ENCODE measurements around the gene ELF3.
A peak's percentile ranks its signal among the peaks of the same experiment; 100 is the strongest.
"Not testable (repeated sequence)": the region's sequence is repeated elsewhere in the genome, so short reads cannot be mapped to it uniquely, and the experiment has no call there.

The ELF3 gene

DNA sequence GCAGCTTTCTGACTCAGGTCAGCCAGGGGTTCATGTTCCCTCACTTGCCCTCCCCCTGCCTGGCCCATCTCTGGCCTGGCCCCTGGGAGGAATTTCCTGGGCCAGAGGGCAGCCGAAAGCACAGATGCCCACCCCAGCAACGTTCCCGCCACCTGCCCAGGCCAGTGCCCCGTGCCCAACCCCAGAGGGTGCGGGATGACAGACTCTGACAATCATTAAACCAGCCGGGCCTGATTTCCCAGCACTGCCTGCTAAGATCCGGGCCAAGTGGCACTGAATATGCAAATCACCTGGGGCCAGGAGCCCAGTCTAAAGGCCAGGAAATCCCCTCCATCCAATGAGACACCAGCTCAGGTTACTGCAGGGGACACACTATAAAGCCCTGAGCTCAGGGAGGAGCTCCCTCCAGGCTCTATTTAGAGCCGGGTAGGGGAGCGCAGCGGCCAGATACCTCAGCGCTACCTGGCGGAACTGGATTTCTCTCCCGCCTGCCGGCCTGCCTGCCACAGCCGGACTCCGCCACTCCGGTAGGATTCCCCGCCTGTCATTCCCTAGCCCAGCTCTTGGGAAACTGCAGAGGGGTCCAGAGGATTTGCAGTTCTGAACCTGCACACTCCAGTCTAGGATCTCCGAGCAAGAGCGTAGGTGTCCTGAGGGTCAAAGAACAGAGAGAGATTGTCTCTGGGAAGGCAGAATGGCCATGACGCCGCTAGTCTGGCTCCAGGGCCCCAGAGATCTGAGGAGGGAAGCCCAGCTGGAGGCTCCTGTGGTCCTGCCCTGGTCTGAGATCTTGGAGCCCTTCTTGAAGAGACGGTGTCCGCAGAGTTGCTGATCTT, at the start of gene ELF3:
TSS of gene ELF3 (plus strand) at position 408 of the 836 bp plus-strand sequence. CDS start 550 bp downstream, outside the sequence.
- no peak for DNase-seq

DNA sequence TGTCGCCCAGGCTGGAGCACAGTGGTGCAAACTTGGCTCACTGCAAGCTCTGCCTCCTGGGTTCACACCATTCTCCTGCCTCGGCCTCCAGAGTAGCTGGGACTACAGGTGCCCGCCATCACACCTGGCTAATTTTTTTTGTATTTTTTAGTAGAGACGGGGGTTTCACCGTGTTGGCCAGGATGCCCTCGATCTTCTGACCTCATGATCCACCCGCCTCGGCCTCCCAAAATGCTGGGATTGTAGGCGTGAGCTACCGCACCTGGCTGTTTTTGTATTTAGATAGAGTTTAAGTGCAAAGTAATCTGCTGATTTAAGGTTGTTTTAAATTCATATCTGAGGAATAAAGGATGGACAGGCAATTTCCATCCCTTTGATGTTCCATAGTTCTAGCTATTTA, 48.0 kb upstream of the ELF3 start:
- not testable (repeated sequence) for DNase-seq

DNA sequence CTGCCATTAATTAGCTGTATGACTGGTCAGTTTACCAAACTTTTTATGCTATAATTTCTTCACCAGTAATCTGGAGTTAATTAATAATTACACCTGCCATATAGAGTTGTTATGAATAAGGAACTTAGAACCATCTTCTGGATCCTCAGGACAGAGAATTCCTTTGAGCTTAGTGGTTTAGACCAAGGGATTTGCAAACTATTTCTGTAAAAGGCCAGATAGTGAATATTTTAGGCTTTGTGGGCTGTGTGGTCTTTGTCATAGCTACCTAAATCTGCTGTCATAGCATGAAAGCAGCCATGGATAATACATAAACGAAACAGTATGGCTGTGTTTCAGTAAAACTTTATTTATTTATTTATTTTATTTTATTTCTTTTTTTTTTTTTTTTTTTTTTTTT, 46.1 kb upstream of the ELF3 start:
- DNase-seq, result no peak

DNA sequence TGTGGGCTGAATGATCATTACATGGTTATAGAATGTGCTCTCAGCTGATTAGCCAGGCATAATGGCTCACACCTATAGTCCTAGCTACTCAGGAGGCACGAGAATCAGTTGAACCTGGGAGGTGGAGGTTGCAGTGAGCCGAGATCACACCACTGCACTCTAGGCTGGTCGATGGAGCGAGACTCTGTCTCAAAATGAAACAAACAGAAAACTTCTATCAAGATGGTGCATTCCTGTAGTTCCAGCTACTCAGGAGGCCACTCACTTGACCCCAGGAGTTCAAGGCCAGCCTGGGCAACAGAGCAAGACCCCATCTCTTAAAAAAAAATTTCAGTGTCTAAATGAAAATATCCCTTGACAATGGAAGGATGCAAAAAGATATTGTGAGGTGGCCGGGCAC, 44.2 kb upstream of the ELF3 start:
- DNase-seq, result no peak

DNA sequence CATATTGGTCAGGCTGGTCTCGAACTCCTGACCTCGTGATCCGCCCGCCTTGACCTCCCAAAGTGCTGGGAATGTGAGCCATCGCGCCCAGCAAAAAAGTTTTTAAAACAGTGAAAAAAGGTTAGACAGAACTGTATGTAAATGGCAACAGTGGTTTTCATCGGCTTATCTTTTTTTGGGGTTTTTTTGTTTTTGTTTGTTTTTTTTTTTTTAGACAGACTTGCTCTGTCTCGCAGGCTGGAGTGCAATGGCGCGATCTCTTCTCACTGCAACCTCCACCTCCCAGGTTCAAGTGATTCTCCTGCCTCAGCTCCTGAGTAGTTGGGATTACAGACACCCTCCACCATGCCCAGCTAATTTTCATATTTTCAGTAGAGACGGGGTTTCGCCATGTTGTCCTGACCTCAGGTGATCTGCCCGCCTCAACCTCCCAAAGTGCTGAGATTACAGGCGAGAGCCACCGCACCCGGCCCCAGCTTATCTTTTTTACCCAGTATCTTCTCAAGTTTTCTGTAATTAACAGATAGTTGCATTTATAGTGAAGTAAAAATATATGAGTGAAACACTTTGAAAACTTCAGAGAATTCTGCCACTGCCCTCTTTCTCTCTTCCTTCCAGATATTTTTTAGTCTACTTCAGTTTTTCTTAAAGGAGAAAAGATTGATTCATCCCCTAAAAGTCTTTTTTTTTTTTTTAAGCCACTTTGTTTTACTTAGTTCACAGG, 42.0 kb upstream of the ELF3 start:
- peak; percentile 79 for DNase-seq

DNA sequence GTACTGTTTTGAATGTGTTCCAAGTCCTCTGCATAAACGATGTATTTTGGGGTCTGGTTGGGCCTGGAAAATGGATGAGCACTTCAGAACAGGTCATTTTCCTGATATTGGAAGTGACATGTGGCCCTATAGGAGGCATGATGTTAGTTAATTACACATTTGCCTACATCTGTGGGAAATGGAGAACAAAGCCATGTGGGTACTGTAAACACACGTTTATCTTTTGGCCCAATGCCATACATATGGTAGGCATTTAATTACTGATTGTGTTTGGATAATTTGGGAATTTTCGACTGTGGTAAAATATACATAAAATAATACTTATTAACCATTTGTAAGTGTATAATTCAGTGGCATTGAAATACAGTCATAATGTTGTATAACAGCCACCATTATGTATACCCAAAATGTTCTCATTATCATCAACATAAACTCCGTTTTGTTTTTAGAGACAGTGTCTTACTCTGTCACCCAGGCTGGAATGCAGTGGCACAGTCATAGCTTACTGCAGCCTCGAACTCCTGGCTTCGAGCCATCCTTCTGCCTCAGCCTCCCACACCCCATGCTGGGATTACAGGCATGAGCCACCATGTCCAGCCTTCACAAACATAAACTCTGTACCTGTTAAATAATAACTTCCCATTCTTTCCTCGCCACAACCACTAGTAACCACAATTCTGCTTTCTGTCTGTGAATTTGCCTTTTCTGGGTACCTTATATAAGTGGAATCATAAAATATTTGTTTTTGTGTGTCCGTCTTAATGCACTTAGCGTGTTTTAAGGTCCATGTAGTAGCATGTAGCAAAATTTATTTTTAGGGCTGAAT, 39.8 kb upstream of the ELF3 start:
- peak; percentile 63 for DNase-seq

DNA sequence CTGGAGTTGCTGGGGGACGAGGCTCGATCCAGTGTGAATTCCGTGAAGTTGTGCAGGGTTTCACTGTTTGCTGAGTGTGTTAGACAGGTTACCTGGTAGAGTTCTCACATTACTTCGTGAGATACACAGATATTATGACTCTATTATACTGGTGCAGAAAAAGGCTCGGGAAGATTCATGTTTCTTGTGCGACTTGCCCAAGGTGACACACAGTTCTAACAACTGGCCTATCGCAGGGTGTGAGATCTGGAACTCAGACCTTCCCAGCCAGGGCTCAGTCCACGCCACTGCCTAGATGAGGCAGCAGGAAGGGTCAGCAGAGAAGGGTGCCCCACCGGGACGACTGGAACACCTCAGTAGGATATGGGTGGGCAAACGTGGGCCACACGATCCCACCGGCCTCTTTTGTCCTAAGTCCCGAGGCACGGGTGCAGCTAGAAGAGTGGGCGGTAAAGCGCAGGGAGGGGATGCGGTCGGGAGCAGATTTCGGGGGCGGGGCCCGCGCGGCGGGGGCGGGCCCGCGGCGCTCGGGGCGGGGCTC, 28.2 kb upstream of the ELF3 start:
- DNase-seq, result no peak

DNA sequence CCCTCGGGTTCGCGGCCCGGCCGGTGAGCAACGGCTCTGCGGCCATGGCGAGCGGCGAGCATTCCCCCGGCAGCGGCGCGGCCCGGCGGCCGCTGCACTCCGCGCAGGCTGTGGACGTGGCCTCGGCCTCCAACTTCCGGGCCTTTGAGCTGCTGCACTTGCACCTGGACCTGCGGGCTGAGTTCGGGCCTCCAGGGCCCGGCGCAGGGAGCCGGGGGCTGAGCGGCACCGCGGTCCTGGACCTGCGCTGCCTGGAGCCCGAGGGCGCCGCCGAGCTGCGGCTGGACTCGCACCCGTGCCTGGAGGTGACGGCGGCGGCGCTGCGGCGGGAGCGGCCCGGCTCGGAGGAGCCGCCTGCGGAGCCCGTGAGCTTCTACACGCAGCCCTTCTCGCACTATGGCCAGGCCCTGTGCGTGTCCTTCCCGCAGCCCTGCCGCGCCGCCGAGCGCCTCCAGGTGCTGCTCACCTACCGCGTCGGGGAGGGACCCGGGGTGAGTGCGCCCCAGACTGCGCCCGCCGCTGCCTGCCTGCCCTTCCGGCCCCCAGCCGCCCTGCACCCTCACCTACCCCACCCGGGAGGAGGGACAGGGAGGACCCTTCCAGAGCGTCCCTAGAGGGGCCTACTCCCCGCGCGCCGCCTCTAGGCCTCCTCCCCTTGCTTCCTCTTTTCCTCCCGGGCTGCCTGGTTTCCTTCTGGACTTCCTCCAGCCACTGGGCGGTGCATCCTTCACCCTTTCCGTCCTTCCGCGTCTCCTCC, 27.6 kb upstream of the ELF3 start, which contains the start of gene RNPEP:
TSS of gene RNPEP (plus strand) at position 26 of the 757 bp plus-strand sequence. CDS start at position 45, 19 bp downstream.
- DNase-seq, result peak; percentile 44

DNA sequence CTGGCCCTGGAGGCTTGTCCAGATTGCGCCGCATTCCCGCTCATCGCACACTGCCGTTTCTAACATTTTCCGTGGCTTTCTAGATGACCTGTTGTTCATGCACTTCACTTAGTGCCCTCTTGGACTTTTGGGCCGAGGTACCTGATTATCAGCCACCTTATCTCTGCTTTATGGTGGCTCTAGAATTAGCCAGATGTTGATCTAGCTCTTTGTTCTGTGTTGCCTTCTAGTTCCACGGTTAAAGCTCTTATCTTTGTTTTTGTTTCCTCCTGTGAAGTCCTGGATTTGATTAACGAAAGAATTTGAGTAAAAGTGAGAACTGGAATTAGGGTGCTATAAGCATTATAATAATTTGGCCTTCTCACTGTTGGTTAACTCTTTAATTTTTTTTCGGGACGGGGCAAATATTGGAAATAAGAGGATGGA, 27.0 kb upstream of the ELF3 start:
- DNase-seq, result peak; percentile 55

DNA sequence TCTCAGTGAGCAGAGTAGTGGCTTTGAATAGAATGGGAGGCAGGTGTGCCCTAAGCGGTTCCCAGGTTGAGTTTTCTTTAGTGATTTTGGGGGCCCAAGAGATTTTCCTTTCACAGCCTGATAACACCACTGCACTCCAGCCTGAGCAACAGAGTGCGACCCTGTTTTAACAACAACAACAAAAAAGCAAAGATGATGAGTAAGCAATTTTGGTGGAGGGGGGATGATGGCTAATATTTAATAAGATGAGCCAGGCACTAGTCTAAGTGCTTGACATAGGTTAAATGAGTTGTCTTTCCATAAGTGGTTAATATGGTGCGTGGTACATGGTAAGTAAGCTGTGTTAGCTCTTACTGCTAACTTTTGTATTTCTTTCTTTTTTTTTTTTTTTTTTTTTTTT, 25.9 kb upstream of the ELF3 start:
- DNase-seq, result no peak

DNA sequence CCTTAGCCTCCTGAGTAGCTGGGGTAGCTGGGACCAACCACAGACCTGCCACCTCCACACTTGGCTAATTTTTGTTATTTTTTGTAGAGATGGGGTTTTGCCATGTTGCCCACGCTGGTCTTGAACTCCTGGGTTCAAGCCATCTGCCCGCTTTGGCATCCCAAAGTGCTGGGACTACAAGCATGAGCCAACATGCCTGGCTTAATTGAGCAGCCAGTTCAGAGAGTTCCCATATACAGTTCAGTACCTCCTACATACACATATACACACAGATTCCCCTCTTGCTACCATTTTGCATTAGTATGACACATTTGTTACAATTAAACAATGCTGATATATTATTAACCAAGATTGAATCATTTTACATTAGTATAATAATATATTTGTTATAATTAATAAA, 25.0 kb upstream of the ELF3 start:
- DNase-seq, result no peak

DNA sequence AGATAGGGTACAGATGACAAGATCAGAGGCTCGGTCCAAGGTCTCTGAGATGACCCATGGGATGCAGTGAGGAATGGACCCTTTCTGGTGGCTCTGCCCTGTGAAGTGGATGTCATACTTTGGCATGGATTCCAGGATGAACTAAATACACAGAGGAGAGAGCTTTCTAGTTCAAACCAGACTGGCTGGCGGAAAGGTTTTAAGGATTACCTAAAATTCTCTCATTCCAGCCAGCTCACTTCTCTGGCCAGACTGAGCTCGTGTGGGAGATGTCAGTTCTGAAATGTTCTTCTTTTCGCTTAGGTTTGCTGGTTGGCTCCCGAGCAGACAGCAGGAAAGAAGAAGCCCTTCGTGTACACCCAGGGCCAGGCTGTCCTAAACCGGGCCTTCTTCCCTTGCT, 21.8 kb upstream of the ELF3 start:
- no peak for DNase-seq

DNA sequence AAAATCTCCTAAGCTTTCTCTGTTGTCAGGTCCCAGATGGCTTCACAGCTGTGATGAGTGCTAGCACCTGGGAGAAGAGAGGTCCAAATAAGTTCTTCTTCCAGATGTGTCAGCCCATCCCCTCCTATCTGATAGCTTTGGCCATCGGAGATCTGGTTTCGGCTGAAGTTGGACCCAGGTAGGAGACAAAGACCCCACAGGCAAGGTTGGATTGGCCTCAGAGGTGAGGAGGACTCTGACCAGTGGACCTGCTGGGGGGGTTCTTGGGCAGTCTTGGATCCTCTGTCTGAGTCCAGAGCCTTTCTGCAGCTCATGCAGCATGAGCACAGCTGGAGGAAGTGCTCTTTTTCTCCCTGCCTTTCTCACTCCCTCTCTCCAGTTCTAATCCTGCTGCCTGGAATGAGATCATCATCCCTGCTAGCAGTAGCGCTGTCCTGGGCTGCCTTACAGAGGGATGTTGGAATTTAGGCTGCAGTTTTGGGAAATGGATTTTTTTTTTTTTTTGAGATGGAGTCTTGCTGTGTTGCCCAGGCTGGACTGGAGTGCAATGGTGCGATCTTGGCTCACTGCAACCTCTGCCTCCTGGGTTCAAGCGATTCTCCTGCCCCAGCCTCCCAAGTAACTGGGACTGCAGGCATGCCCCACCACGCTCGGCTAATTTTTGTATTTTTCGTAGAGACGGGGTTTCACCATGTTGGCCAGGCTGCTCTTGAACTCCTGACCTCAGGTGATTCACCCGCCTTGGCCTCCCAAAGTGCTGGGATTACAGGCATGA, 20.8 kb upstream of the ELF3 start:
- no peak for DNase-seq

DNA sequence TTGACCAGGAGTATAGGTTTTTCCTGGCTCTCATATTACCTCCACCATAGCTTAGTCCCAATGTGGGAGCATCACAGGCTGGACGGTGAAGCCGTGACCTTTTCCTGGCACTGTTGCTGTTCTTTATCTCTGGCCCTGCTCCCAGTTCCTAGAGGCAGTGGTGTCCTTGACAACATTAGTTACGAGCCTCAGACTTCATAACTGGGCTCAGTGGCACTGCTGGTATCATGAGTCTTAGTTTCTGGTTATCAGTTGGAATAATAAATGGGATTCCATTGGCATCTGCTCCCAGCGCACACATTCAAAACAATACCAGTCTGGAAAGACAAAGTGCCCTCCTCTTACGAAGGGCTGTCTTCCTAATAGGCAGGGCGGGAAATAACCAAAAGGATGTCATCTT, 20.0 kb upstream of the ELF3 start:
- DNase-seq, result no peak

DNA sequence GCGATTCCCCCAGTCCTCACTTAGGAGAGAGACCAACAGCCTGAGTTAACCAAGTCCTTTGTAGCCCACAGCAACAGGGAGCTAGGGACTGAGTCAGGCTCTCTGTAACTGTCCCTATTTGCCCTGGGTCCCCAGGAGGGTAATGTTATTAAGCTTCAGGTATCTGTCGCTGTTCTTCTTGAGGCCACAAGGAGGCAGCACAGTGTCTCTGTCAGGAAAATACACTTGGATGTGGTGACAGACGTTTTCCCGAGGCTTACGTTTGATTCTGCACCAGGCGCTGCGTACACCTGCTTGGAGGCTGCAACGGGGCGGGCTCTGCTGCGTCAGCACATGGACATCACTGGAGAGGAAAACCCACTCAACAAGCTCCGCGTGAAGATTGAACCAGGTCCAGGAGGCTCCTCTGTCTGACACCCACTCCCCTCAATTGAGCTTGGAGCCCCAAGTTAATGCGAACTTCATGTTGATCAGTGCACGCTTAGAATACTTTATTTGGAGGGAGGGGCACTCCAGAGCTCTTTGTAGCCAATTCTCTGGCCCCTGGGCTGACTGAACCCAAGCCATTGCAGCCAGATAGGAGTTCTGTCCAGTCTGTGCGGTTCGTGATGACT, 10.7 kb upstream of the ELF3 start:
- peak; percentile 74 for DNase-seq

DNA sequence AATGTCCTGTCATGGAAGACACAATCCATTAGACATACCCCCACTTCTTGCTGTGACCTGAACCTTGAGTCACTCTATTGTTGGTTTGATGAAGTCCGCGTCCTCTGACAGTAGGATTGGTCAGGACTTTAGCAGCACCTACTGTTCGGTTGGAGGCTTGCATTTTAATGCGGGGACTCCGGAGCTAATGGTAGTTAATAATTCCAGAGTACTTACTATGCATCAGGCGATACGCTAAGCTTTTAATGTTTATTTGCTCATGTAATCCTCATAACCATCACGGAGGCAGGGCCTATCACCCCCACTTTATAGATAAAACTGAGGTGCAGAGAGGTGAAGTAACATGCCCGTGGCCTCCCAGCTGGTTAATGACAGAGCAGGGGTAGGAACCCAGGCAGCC, 7.9 kb upstream of the ELF3 start:
- DNase-seq, result peak; percentile 13

DNA sequence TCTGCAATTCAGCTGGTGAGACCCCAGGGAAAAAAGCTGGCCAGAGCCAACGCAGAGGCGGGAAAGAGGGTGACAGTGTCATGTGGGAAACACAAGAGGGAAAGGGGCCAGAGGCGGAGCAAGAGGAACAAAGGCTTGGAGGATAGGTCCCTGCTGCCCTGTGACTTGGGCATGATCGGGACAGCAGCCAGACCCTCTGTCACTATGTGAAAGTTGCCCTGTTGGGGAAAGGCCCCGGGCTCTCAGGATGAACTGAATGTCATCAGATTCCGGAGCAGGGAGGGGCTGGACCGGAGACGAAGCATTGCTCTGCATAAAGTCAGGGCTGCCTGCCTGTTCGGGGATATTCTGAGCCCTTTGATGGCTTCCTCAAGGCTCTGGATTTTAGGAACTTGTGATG, 5.7 kb upstream of the ELF3 start:
- no peak for DNase-seq

DNA sequence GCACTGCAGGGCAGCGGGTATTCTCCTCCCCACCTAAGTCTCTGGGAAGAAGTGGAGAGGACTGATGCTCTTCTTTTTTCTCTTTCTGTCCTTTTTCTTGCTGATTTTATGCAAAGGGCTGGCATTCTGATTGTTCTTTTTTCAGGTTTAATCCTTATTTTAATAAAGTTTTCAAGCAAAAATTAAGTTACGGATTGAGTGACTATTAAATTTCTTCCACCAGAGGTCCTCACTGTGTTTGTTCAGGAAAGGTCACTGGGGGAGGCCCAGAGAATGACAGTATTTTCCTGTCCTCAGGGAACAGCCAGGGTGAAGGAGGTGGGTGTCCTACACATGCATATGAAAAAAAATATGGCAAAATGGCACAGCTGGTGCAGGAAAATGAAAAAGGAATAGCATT, 4.4 kb upstream of the ELF3 start:
- DNase-seq, result peak; percentile 26

DNA sequence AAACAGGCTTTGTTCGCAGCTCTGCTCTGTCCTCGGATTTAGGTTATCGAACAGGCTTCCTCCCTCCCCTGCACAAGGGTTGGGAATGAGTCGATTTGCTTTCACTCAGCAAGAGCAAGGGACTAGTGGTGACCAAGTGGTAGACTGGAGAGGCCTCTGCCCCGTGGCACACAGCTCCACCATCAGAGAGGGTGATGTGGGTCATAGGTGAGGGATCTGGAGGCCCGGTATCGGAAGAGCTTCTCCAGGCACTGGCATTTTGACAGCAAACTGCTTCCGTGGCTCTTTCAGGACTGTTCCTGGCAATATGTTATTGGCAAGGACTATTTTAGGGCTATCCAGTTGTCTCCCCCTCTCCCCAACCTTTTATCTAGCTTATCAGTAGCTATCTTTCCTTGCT, 3.1 kb upstream of the ELF3 start:
- no peak for DNase-seq

DNA sequence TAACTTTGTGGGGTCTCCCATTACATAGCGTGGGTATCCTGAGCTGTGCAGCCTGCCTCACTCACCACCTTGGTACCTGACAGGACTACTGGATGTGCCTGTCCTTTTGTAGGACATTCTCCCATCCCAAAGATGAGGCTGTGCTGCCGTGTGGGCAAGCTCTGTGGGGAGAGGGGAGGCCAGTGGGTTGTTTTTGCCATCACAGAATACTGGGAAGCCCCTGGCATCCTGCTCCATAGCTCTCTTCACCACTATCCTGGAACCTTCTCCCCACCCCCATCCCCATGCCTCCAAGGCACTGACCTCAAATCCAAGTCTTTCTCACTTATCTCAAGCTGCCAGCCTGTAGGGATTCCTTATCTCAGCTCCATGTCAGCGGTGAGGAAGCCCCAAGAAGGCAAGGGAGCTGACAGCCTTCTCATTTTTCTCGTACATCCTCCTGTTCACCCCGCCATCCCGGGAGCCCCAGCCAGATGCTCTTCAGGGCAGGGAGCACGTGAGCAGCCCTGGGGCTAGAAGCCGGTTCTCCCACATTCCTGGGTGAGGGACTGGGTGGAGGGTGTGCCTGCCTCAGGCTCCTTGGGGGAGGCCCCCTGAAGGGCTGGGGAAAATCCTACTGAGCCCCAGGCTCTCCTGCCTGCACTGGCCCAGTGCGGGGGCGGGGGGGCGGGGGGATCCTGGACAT, 2.4 kb upstream of the ELF3 start:
- peak; percentile 64 for DNase-seq
